Endothelial cell of umbilical vein (primary cell): ENCODE data around the gene FOXR2. TPM values are rescaled to one million over a fixed set of nuclear protein-coding genes. Genes with fewer than 3 reads are reported as not detected.

Source experiments
- BruUV-seq: library from RNA; stranded (reverse); fragments of 400-500 nt; replicated peaks from 2 replicates; lab custom pipeline; 2021; lab: Mats Ljungman, UMichigan
- CTCF ChIA-PET: fragments of 300-600, 350-600 bp; sonication (Branson Sonifier 250); formaldehyde crosslinking; loops from one replicate; lab custom pipeline; 2021; ENCODE audit warnings: antibody characterized with exemption, inconsistent platforms; lab: Charles Lee
- POLR2A ChIA-PET: fragments of 300-600, 350-600 bp; sonication (Branson Sonifier 250); formaldehyde crosslinking; loops from one replicate; lab custom pipeline; 2021; ENCODE audit warnings: antibody characterized with exemption, inconsistent platforms; lab: Charles Lee
- DNase-seq: peaks from one replicate; pipeline ENCODE4 v3.0.0-alpha.2; 2011; ENCODE audit warnings: low read depth, low spot score
- FAIRE-seq: peaks from 2 replicates; lab custom pipeline; 2011; peaks lifted over from hg19 to GRCh38; lab: Jason Lieb, UNC
- H2AFZ ChIP-seq: 2 replicates; pipeline ENCODE4 v1.6.0; 2012; ENCODE audit warnings: low read depth, low read length, control low read depth, inconsistent platforms
- H3K27ac ChIP-seq: 2 replicates; pipeline ENCODE4 v1.5.1; 2011; ENCODE audit warnings: low read depth, mild to moderate bottlenecking, control low read depth, low read length, moderate library complexity; ENCODE audit not compliant: insufficient read depth
- H3K27me3 ChIP-seq, 2 experiments: 2 replicates each; pipeline versions ENCODE4 v1.6.0 to v1.6.1; 2011; ENCODE audit warnings: low read length in 2 of 2, mixed read lengths in 1 of 2; ENCODE audit not compliant: control insufficient read depth in 2 of 2, insufficient read depth in 2 of 2
- H3K36me3 ChIP-seq, 2 experiments: 2 replicates in 1 of 2; 3 replicates in 1 of 2; pipeline ENCODE4 v1.5.1; 2011; ENCODE audit warnings: low read length in 2 of 2, mild to moderate bottlenecking in 1 of 2, moderate library complexity in 1 of 2; ENCODE audit not compliant: control insufficient read depth in 2 of 2, insufficient read depth in 2 of 2; ENCODE audit errors: extremely low read depth in 1 of 2
- H3K4me1 ChIP-seq: 3 replicates; pipeline ENCODE4 v1.5.1; 2011; ENCODE audit warnings: mild to moderate bottlenecking, low read length; ENCODE audit not compliant: control insufficient read depth, insufficient read depth; ENCODE audit errors: extremely low read depth
- H3K4me2 ChIP-seq: 2 replicates; pipeline ENCODE4 v1.6.1; 2011; ENCODE audit warnings: low read length, control low read depth, mixed read lengths; ENCODE audit not compliant: insufficient read depth
- H3K4me3 ChIP-seq, 3 experiments: fragments of 200-600 bp in 1 of 3; sonication (generic), shearing (Covaris generic) in 1 of 3; replicated peaks in 1 of 3; 2 replicates each; pipeline ENCODE4 v1.5.1; 2011 to 2016; ENCODE audit warnings: control low read depth in 3 of 3, low read length in 3 of 3, mild to moderate bottlenecking in 2 of 3, inconsistent platforms in 1 of 3, low read depth in 1 of 3, moderate library complexity in 1 of 3; ENCODE audit not compliant: insufficient read depth in 1 of 3
- H3K79me2 ChIP-seq: 2 replicates; pipeline ENCODE4 v1.6.0; 2012; ENCODE audit warnings: low read length, inconsistent platforms; ENCODE audit not compliant: control insufficient read depth, insufficient read depth
- H3K9ac ChIP-seq: replicated peaks from 2 replicates; pipeline ENCODE3; 2011; ENCODE audit warnings: low read length, control low read depth; ENCODE audit not compliant: insufficient read depth; ENCODE audit errors: extremely low read depth
- H3K9me1 ChIP-seq: replicated peaks from 3 replicates; pipeline ENCODE4 v1.6.0; 2011; ENCODE audit warnings: mild to moderate bottlenecking, low read length; ENCODE audit not compliant: control insufficient read depth, insufficient read depth; ENCODE audit errors: extremely low read depth
- H3K9me3 ChIP-seq: replicated peaks from 2 replicates; pipeline ENCODE4 v1.5.1; 2012; ENCODE audit warnings: low read length, inconsistent platforms; ENCODE audit not compliant: control insufficient read depth, insufficient read depth
- H4K20me1 ChIP-seq: replicated peaks from 2 replicates; pipeline ENCODE3; 2011; ENCODE audit warnings: mild to moderate bottlenecking, low read length; ENCODE audit not compliant: control insufficient read depth, insufficient read depth; ENCODE audit errors: extremely low read depth
- EZH2 ChIP-seq: IDR thresholded peaks from 2 replicates; pipeline ENCODE4 v1.6.1; 2012; ENCODE audit warnings: borderline replicate concordance, low read depth, mild to moderate bottlenecking, moderate library complexity, low read length, inconsistent platforms; ENCODE audit not compliant: severe bottlenecking
- FOS ChIP-seq: IDR thresholded peaks from 2 replicates; pipeline ENCODE4 v1.6.1; 2011; ENCODE audit warnings: mild to moderate bottlenecking, low read length, moderate library complexity, borderline replicate concordance; ENCODE audit not compliant: insufficient read depth
- GATA2 ChIP-seq: IDR thresholded peaks from 2 replicates; pipeline ENCODE4 v1.7.0; 2011; ENCODE audit warnings: low read depth, mild to moderate bottlenecking, moderate library complexity, mixed read lengths, low read length; ENCODE audit not compliant: insufficient read length, insufficient read depth
- JUN ChIP-seq: IDR thresholded peaks from 2 replicates; pipeline ENCODE4 v1.6.1; 2011; ENCODE audit warnings: borderline replicate concordance, low read depth; ENCODE audit not compliant: insufficient read length, insufficient read depth
- MYC ChIP-seq: IDR thresholded peaks from one replicate; pipeline ENCODE4 v1.6.1; 2011; ENCODE audit warnings: mild to moderate bottlenecking, low read depth, low read length
- POLR2A ChIP-seq: IDR thresholded peaks from 2 replicates; pipeline ENCODE4 v1.6.1; 2012; ENCODE audit warnings: low read depth, mild to moderate bottlenecking, control low read depth, low read length
- POLR2AphosphoS5 ChIP-seq: IDR thresholded peaks from 2 replicates; pipeline ENCODE4 v1.6.1; 2012; ENCODE audit warnings: low read depth, mild to moderate bottlenecking, control low read depth, low read length, moderate library complexity; ENCODE audit not compliant: insufficient read depth
- dilution Hi-C: fragments of 300-500 bp; cut with MboI; formaldehyde crosslinking; loops from one replicate; pipeline ENCODE4 v1.15.0; 2019; ENCODE audit warnings: low sequenced_read_pairs; ENCODE audit not compliant: extremely low pct_ligation_motif_present
- intact Hi-C: fragments of 100-400 bp; cut with micrococcal nuclease; formaldehyde crosslinking; loops from one replicate; pipeline ENCODE4 v1.10.0; 2022
- polyA plus RNA-seq, 4 experiments: library from polyadenylated mRNA; depleted of rRNA in 3 of 4; stranded (reverse) in 3 of 4; unstranded in 1 of 4; fragments of >200 nt; gene quantifications; 2 replicates each; pipeline versions ENCODE4 v1.2.1 to v1.2.3, GENCODE V29; 2011 to 2012; ENCODE audit warnings: missing spikeins in 1 of 4
- total RNA-seq: library from RNA; stranded (reverse); gene quantifications from 2 replicates; pipeline ENCODE4 v1.2.3, GENCODE V29; 2021
- TF ChIP-seq, protein P1 (sequence below): IDR thresholded peaks from 2 replicates; pipeline ENCODE4 v1.6.1; 2011; ENCODE audit not compliant: insufficient read depth, insufficient read length
- TF ChIP-seq, protein P2 (sequence below), 2 donors: IDR thresholded peaks; 1 replicate in 1 of 2; 2 replicates in 1 of 2; pipeline ENCODE4 v1.5.1; 2011; ENCODE audit warnings: low read length in 2 of 2, mild to moderate bottlenecking in 2 of 2, moderate library complexity in 2 of 2, control low read depth in 1 of 2, inconsistent platforms in 1 of 2, low read depth in 1 of 2; ENCODE audit not compliant: insufficient read depth in 1 of 2; ENCODE audit errors: extremely low read depth in 1 of 2

FOXR2 gene
- total and polyA plus RNA-seq, 2 donors (not counting 3 experiments of a cell fraction or from before 2014, with no cell fraction given): not detected

DNA sequence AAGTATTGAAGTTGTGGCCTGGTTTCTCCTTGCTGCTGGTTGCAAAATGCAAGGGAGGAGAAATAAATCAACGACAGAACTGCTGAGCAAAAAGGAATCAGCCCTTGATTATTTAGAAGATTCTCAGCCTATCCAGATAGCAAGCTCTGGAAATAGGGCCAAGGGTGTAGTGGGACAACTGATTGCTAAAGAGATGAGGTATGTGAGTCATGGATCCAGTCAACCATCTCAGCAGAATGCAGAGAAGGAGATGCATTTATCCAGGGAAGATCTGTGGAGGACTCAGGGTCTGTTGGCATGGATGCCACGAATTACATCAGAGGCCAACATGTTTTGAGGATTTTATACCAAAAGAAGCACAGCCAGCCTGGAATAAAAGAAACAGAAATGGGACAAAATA is 36.7 kb downstream of the FOXR2 start:
- H3K79me2 ChIP-seq: no peaks in the 10 kb centered on the region
- POLR2A ChIA-PET: no interaction called here
- H3K9ac ChIP-seq: no peak overlapping the region
- no peaks in the 10 kb centered on the region for H3K4me1 ChIP-seq
- H3K9me3 ChIP-seq: no peaks in the 10 kb centered on the region
- no peaks in the 10 kb centered on the region for H4K20me1 ChIP-seq
- TF ChIP-seq EZH2 (no peak), JUN (no peak), POLR2A (no peak), GATA2 (no peak), MYC (no peak), POLR2AphosphoS5 (no peak), FOS (no peak)
- TF ChIP-seq, protein P1, sequence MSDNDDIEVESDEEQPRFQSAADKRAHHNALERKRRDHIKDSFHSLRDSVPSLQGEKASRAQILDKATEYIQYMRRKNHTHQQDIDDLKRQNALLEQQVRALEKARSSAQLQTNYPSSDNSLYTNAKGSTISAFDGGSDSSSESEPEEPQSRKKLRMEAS: no peak
- TF ChIP-seq, protein P2, sequence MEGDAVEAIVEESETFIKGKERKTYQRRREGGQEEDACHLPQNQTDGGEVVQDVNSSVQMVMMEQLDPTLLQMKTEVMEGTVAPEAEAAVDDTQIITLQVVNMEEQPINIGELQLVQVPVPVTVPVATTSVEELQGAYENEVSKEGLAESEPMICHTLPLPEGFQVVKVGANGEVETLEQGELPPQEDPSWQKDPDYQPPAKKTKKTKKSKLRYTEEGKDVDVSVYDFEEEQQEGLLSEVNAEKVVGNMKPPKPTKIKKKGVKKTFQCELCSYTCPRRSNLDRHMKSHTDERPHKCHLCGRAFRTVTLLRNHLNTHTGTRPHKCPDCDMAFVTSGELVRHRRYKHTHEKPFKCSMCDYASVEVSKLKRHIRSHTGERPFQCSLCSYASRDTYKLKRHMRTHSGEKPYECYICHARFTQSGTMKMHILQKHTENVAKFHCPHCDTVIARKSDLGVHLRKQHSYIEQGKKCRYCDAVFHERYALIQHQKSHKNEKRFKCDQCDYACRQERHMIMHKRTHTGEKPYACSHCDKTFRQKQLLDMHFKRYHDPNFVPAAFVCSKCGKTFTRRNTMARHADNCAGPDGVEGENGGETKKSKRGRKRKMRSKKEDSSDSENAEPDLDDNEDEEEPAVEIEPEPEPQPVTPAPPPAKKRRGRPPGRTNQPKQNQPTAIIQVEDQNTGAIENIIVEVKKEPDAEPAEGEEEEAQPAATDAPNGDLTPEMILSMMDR (IDR thresholded peaks at IDR 0.05; ENCODE audit: extremely low read depth in 1 of 2, insufficient read depth in 1 of 2, low read depth in 1 of 2, low read length in 2 of 2): no peak
- no peak overlapping the region for H3K27ac ChIP-seq
- DNase-seq (no peak), FAIRE-seq (no peak)
- H3K36me3 ChIP-seq: no peaks in the 10 kb centered on the region
- H2AFZ ChIP-seq: no peak overlapping the region
- CTCF ChIA-PET: no interaction called here
- H3K4me3 ChIP-seq: no peak overlapping the region
- H3K9me1 ChIP-seq: no peaks in the 10 kb centered on the region
- intact Hi-C loops (no loop called here), dilution Hi-C loops (no loop called here)
- no TSS peak for BruUV-seq
- H3K27me3 ChIP-seq: no peaks in the 10 kb centered on the region
- H3K4me2 ChIP-seq: no peak overlapping the region
